HepG2 (cell line): ENCODE results near the gene COQ4. TPM values are rescaled to one million over a fixed set of nuclear protein-coding genes. Genes with fewer than 3 reads are reported as not detected.

Experiments
- ATF7-NPFF ChIP-seq: sonication (generic); formaldehyde crosslinking; IDR thresholded peaks from 2 replicates; pipeline ENCODE4 v1.8.1; 2023; ENCODE audit warnings: mild to moderate bottlenecking, low read depth, missing genetic modification reagents, moderate library complexity
- BCL6 ChIP-seq: IDR thresholded peaks from 2 replicates; pipeline ENCODE4 v1.6.1; 2016; ENCODE audit warnings: missing genetic modification reagents, missing compliant biosample characterization
- EEA1 ChIP-seq: sonication (generic); formaldehyde crosslinking; IDR thresholded peaks from 2 replicates; pipeline ENCODE4 v1.5.1; 2020; ENCODE audit warnings: mild to moderate bottlenecking, missing genetic modification reagents, borderline replicate concordance
- EP300 ChIP-seq, 3 experiments: sonication (generic) in 1 of 3; formaldehyde crosslinking in 1 of 3; IDR thresholded peaks; 2 replicates each; pipeline versions ENCODE4 v1.5.1 to v1.6.1; 2011 to 2020; ENCODE audit warnings: low read depth in 2 of 3, low read length in 2 of 3, borderline replicate concordance in 1 of 3, improper control_type of control experiment in 1 of 3, mild to moderate bottlenecking in 1 of 3, missing genetic modification reagents in 1 of 3, moderate library complexity in 1 of 3
- GPN1 ChIP-seq: sonication (generic); formaldehyde crosslinking; IDR thresholded peaks from 2 replicates; pipeline ENCODE4 v1.5.1; 2020; ENCODE audit warnings: missing genetic modification reagents, borderline replicate concordance
- IRX3 ChIP-seq: sonication (generic); formaldehyde crosslinking; IDR thresholded peaks from 2 replicates; pipeline ENCODE4 v1.8.1; 2023; ENCODE audit warnings: mild to moderate bottlenecking, low read depth, missing genetic modification reagents, borderline replicate concordance
- JDP2 ChIP-seq: sonication (generic); formaldehyde crosslinking; IDR thresholded peaks from 2 replicates; pipeline ENCODE4 v1.8.1; 2022; ENCODE audit warnings: missing genetic modification reagents, borderline replicate concordance
- KAT7 ChIP-seq: IDR thresholded peaks from 2 replicates; pipeline ENCODE4 v1.6.1; 2018; ENCODE audit warnings: borderline replicate concordance, missing compliant biosample characterization
- KDM3A ChIP-seq: IDR thresholded peaks from 2 replicates; pipeline ENCODE4 v1.6.1; 2018; ENCODE audit warnings: low read depth, missing compliant biosample characterization
- NR2F1 ChIP-seq, 2 experiments: fragments of 450-650 bp in 1 of 2; formaldehyde crosslinking in 1 of 2; IDR thresholded peaks; 2 replicates each; pipeline versions ENCODE4 v1.5.0 to v1.6.1; 2016 to 2020; ENCODE audit warnings: mild to moderate bottlenecking in 1 of 2, missing compliant biosample characterization in 1 of 2, missing genetic modification reagents in 1 of 2, moderate library complexity in 1 of 2
- PCBP1 ChIP-seq: fragments of 200-400 bp; formaldehyde crosslinking; IDR thresholded peaks from 2 replicates; pipeline ENCODE4 v1.6.1; 2017; ENCODE audit warnings: mild to moderate bottlenecking, low read depth, low read length, borderline replicate concordance
- RXRA ChIP-seq: sonication (generic); formaldehyde crosslinking; IDR thresholded peaks from 2 replicates; pipeline ENCODE4 v1.5.1; 2020; ENCODE audit warnings: missing genetic modification reagents
- SIN3A ChIP-seq: IDR thresholded peaks from 2 replicates; pipeline ENCODE4 v1.6.1; 2011; ENCODE audit warnings: low read depth, mild to moderate bottlenecking, control low read depth, low read length, borderline replicate concordance
- STAG1 ChIP-seq: sonication (generic); formaldehyde crosslinking; IDR thresholded peaks from 2 replicates; pipeline ENCODE4 v1.4.0; 2020; ENCODE audit warnings: missing genetic modification reagents
- TCF7L2 ChIP-seq: IDR thresholded peaks from 2 replicates; pipeline ENCODE4 v1.6.1; 2011; ENCODE audit warnings: mild to moderate bottlenecking, low read depth, low read length, moderate library complexity
- TFDP1 ChIP-seq: IDR thresholded peaks from 2 replicates; pipeline ENCODE4 v1.6.1; 2016; ENCODE audit warnings: missing compliant biosample characterization, missing genetic modification reagents, borderline replicate concordance
- THAP11 ChIP-seq: IDR thresholded peaks from 2 replicates; pipeline ENCODE4 v1.6.1; 2016; ENCODE audit warnings: missing biosample characterization, missing genetic modification reagents
- ZBTB1 ChIP-seq: sonication (generic); formaldehyde crosslinking; IDR thresholded peaks from 2 replicates; pipeline ENCODE4 v1.4.0; 2020; ENCODE audit warnings: missing genetic modification reagents, borderline replicate concordance
- ZNF639 ChIP-seq: conservative IDR thresholded peaks from 2 replicates; pipeline ENCODE4 v1.6.1; 2018; ENCODE audit warnings: missing genetic modification reagents
- ZXDC ChIP-seq: sonication (generic); formaldehyde crosslinking; IDR thresholded peaks from 2 replicates; pipeline ENCODE4 v1.5.0; 2020; ENCODE audit warnings: mild to moderate bottlenecking, missing genetic modification reagents
- polyA plus RNA-seq, 8 experiments: library from polyadenylated mRNA; depleted of rRNA in 3 of 8; stranded (reverse) in 7 of 8; unstranded in 1 of 8; fragments of >200 nt; fragmentation: Illumina TruSeq in 4 of 8; extraction: Trizol in 4 of 8; gene quantifications; 2 replicates each; pipeline versions ENCODE4 v1.2.1 to v1.2.3, GENCODE V29; 2011 to 2016; ENCODE audit warnings: low read depth in 4 of 8, missing spikeins in 1 of 8, mixed read lengths in 1 of 8; ENCODE audit not compliant: insufficient read depth in 1 of 8
- total RNA-seq, 5 experiments: library from RNA; depleted of rRNA; stranded (reverse); fragments of >200 nt; fragmentation: Illumina TruSeq; extraction: Trizol; gene quantifications; 2 replicates each; pipeline ENCODE4 v1.2.3, GENCODE V29; 2016; ENCODE audit warnings: low read depth in 1 of 5
- TF ChIP-seq, protein P1 (sequence below): sonication (generic); formaldehyde crosslinking; conservative IDR thresholded peaks from 2 replicates; pipeline ENCODE4 v1.4.0; 2020; ENCODE audit warnings: missing genetic modification reagents

The COQ4 gene
- total and polyA plus RNA-seq, 2 of the 13 experiments (the other 11 are each of a cell fraction or from before 2014, with no cell fraction given): 26.1 to 36.0 TPM

- TF ChIP-seq ZXDC (no peak), THAP11 (CRISPR knock-in tag) (peak; percentile 62; the same call in 1 of the 2 replicates), BCL6 (CRISPR knock-in tag) (0 out of 2 replicates have a peak, but pooled peaks have one; percentile 8), TCF7L2 (no peak), GPN1 (no peak), SIN3A (no peak), KDM3A (CRISPR knock-in tag) (no peak), EEA1 (CRISPR knock-in tag) (no peak), NR2F1 (CRISPR knock-in tag; IDR thresholded peaks at IDR 0.05) (peak; percentile 15 to 57; a peak in 2 of 4 replicates), STAG1 (CRISPR knock-in tag) (no peak), TFDP1 (0 out of 2 replicates have a peak, but pooled peaks have one; percentile 6), ZBTB1 (CRISPR knock-in tag) (no peak), KAT7 (CRISPR knock-in tag) (no peak), EP300 (IDR thresholded peaks at IDR 0.05; ENCODE audit: low read depth in 2 of 2, low read length in 2 of 2) (peak in 1 of 2 experiments; percentile 8; a peak in 1 of 4 replicates), EP300 (CRISPR knock-in tag; IDR thresholded peaks at IDR 0.05; ENCODE audit: borderline replicate concordance) (no peak), JDP2 (CRISPR knock-in tag) (no peak), RXRA (peak; percentile 59; the same call in 1 of the 2 replicates), IRX3 (CRISPR knock-in tag) (no peak), PCBP1 (no peak), ZNF639 (CRISPR knock-in tag) (no peak), ATF7-NPFF (CRISPR knock-in tag) (no peak)
- TF ChIP-seq, protein P1, sequence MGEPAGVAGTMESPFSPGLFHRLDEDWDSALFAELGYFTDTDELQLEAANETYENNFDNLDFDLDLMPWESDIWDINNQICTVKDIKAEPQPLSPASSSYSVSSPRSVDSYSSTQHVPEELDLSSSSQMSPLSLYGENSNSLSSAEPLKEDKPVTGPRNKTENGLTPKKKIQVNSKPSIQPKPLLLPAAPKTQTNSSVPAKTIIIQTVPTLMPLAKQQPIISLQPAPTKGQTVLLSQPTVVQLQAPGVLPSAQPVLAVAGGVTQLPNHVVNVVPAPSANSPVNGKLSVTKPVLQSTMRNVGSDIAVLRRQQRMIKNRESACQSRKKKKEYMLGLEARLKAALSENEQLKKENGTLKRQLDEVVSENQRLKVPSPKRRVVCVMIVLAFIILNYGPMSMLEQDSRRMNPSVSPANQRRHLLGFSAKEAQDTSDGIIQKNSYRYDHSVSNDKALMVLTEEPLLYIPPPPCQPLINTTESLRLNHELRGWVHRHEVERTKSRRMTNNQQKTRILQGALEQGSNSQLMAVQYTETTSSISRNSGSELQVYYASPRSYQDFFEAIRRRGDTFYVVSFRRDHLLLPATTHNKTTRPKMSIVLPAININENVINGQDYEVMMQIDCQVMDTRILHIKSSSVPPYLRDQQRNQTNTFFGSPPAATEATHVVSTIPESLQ: no peak
Observed at GRCh38 chr9:128296340-128297220, 26.1 kb upstream of the COQ4 start (continued).
